ENCODE measurements around the gene COL18A1. TPM values are rescaled to one million over a fixed set of nuclear protein-coding genes. Genes with fewer than 3 reads are reported as not detected.

The COL18A1 gene
- total and polyA plus RNA-seq, 3 experiments from 2014 or later = 1.9 to 4.7 (median 2.2) TPM

DNA sequence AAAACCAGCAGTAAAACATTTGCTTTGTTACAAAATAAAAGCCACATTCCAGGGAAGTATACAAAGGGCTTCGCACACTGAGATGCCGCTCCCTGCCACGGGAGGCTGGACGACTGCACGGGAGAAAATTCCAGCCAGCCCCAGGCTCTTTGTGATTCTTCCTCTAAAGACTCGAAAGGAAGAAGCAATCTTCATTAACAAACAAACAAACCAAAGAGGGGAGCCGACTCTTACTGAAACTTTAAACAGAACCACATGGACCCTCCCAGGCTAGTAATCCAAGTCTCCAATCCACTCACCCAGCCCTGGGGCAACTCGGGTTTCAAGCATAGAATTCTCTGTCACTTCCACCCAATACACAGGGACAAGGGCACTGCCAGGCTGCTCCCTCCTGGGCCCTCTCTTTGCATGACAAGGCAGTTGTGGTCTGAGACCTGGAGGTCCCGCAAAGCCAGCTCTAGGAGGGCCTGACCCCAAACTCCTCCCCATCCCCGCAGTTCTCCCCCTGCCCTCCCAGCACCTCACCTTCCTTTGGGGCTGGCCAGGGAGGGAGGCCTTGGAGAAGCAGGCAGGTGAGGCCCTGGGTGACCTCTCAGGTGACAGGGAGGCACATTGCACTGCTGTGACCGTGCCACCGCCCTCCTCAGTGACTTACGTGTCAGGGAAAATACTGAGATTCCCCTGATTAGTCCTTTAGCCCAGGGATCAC is 26.6 kb upstream of the COL18A1 start:
- Histone ChIP-seq H3K27me3 (ENCODE audit: insufficient read depth, low read length, poor library complexity, severe bottlenecking) (no peaks in the 10 kb centered on the region), H3K36me3 (ENCODE audit: insufficient read depth, low read length) (no peaks in the 10 kb centered on the region)
- no peak overlapping the region for H3K27ac Mint-ChIP-seq

DNA sequence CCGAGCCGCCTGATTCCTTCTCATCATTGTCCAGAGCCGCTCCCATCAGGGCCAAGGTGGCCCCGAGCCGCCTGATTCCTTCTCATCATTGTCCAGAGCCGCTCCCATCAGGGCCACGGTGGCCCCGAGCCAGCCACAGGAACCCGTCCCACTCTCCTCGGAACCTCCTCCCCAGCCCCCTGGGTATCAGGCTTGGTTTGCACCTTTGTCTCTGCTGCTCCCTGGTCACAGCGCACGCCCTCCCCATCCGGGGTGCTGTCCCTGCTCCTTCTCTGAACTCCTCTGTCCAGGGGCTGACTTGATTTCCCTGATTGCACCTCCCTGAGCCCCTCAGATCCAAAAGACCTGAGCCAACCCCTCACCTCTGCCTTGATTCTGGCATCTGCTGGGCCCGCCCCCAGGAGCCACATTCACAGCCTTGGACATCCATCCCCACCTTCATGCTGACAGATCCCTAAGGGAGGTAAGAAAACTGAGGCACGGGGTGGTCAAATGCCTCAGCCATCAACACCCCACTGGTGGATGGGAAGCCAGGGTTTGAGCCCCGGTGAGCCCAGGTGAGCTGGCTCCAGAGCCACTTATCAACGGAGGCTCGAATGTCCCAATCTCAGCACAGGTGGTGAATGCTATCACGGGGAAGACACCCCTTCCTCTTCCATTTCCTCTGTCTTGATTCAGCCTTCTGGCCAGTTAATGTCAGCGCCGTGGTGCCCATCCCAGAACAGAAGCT is 25.6 kb upstream of the COL18A1 start:
- CTCF ChIA-PET = no interaction called here
- POLR2A ChIA-PET = no interaction called here

More for the DNA sequence above, 26.6 kb upstream of the COL18A1 start:
- Histone ChIP-seq H3K27ac (ENCODE audit: low read depth, low read length) (no peak overlapping the region), H3K9me3 (ENCODE audit: low read length) (no peaks in the 10 kb centered on the region), H3K4me3 (ENCODE audit: low read length) (no peak overlapping the region), H3K4me1 (ENCODE audit: insufficient read depth, low read length) (no peaks in the 10 kb centered on the region)
- H3K27me3 Mint-ChIP-seq = peaks cover 13 to 34% of the 10 kb centered on the region in 2 donors
- no peak overlapping the region for H3K4me3 Mint-ChIP-seq
- no peaks in the 10 kb centered on the region for H3K36me3 Mint-ChIP-seq
- no peaks in the 10 kb centered on the region for H3K4me1 Mint-ChIP-seq
- CTCF ChIA-PET = no interaction called here
- POLR2A ChIA-PET = no interaction called here
- peaks cover 0 to 7% (median 0%) of the 10 kb centered on the region in 5 donors for H3K9me3 Mint-ChIP-seq
- peak in 1 of 5 donors; percentile 30 for DNase-seq

GRCh38 chr21:45379901-45380330 is 25.0 kb upstream of the COL18A1 start:
- no peaks in the 10 kb centered on the region for H3K4me1 Mint-ChIP-seq
- DNase-seq = peak in 1 of 5 donors; percentile 32
- no peaks in the 10 kb centered on the region for H3K9me3 ChIP-seq (ENCODE audit: low read length)
- CTCF ChIA-PET = no interaction called here
- no peak overlapping the region for H3K27ac Mint-ChIP-seq
- peaks cover 0 to 7% (median 0%) of the 10 kb centered on the region in 5 donors for H3K9me3 Mint-ChIP-seq
- H3K4me1 ChIP-seq (ENCODE audit: insufficient read depth, low read length) = no peaks in the 10 kb centered on the region
- no peaks in the 10 kb centered on the region for H3K36me3 ChIP-seq (ENCODE audit: insufficient read depth, low read length)
- H3K4me3 ChIP-seq (ENCODE audit: low read length) = no peak overlapping the region
- no peaks in the 10 kb centered on the region for H3K36me3 Mint-ChIP-seq
- POLR2A ChIA-PET = no interaction called here
- H3K27ac ChIP-seq (ENCODE audit: low read depth, low read length) = no peak overlapping the region
- no peaks in the 10 kb centered on the region for H3K27me3 ChIP-seq (ENCODE audit: insufficient read depth, low read length, poor library complexity, severe bottlenecking)
- H3K27me3 Mint-ChIP-seq = peaks cover 13 to 36% of the 10 kb centered on the region in 2 donors
- H3K4me3 Mint-ChIP-seq = peak overlapping the region in 1 of 7 donors; percentile 61

More for the DNA sequence above, 25.6 kb upstream of the COL18A1 start:
- Histone ChIP-seq H3K27ac (ENCODE audit: low read depth, low read length) (no peak overlapping the region), H3K9me3 (ENCODE audit: low read length) (no peaks in the 10 kb centered on the region), H3K27me3 (ENCODE audit: insufficient read depth, low read length, poor library complexity, severe bottlenecking) (no peaks in the 10 kb centered on the region), H3K4me3 (ENCODE audit: low read length) (no peak overlapping the region), H3K4me1 (ENCODE audit: insufficient read depth, low read length) (no peaks in the 10 kb centered on the region), H3K36me3 (ENCODE audit: insufficient read depth, low read length) (no peaks in the 10 kb centered on the region)
- Mint-ChIP-seq H3K36me3 (no peaks in the 10 kb centered on the region), H3K27me3 (peaks cover 13 to 34% of the 10 kb centered on the region in 2 donors), H3K4me3 (no peak overlapping the region), H3K4me1 (no peaks in the 10 kb centered on the region), H3K27ac (no peak overlapping the region), H3K9me3 (peaks cover 0 to 7% (median 0%) of the 10 kb centered on the region in 5 donors)
- DNase-seq = peak in 1 of 5 donors; percentile 15

GRCh38 chr21:45380566-45380965 is 24.4 kb upstream of the COL18A1 start:
- H3K27me3 ChIP-seq (ENCODE audit: insufficient read depth, low read length, poor library complexity, severe bottlenecking) = no peaks in the 10 kb centered on the region
- Mint-ChIP-seq H3K36me3 (no peaks in the 10 kb centered on the region), H3K9me3 (peaks cover 0 to 7% (median 0%) of the 10 kb centered on the region in 5 donors), H3K27ac (no peak overlapping the region), H3K4me1 (no peaks in the 10 kb centered on the region), H3K27me3 (peaks cover 14 to 40% of the 10 kb centered on the region in 2 donors), H3K4me3 (no peak overlapping the region)
- no peaks in the 10 kb centered on the region for H3K36me3 ChIP-seq (ENCODE audit: insufficient read depth, low read length)
- H3K4me3 ChIP-seq (ENCODE audit: low read length) = no peak overlapping the region
- DNase-seq = peak in 1 of 5 donors; percentile 12
- H3K9me3 ChIP-seq (ENCODE audit: low read length) = no peaks in the 10 kb centered on the region
- POLR2A ChIA-PET = no interaction called here
- H3K27ac ChIP-seq (ENCODE audit: low read depth, low read length) = no peak overlapping the region
- CTCF ChIA-PET = no interaction called here
- H3K4me1 ChIP-seq (ENCODE audit: insufficient read depth, low read length) = no peaks in the 10 kb centered on the region

DNA sequence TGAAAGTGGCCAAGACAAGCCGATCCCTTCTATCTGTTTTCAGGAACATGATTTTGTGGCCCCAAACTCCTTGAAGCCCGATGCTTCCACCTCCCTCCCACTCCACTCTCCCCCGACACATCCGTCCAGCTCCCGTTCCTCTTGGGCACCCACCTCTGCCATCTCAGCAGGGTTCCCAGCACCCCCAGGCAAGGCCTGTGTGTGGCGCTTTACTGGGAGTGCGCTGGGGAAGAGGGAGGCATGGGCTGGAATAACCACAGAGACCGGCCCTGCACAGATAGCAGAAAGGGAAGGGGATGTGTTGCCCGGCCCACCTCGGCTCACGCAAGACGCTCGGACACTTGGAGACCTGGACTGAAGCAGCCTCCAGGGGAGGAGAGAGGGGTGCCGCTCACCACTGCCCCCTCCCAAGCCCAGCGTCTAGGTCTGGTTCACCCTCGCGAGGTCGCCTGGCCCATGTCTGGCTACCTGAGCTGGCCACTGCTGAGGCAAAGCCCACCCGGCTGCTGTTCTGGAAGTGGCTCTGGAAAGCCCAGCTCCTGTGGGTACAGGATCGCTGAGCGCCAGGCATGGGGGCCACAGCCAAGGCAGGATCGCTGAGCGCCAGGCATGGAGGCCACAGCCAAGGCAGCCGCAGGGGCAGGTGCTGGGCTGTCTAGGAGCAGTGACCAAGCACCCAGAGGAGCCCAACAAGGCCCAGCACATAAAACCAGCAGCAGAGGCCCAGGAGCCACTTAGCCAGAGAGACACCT is 23.8 kb upstream of the COL18A1 start:
- H3K27ac ChIP-seq (ENCODE audit: low read depth, low read length) = no peak overlapping the region
- POLR2A ChIA-PET = no interaction called here
- Mint-ChIP-seq H3K36me3 (no peaks in the 10 kb centered on the region), H3K4me3 (no peak overlapping the region), H3K9me3 (peaks cover 0 to 7% (median 0%) of the 10 kb centered on the region in 5 donors), H3K4me1 (no peaks in the 10 kb centered on the region), H3K27me3 (peaks cover 15 to 40% of the 10 kb centered on the region in 2 donors), H3K27ac (no peak overlapping the region)
- H3K4me1 ChIP-seq (ENCODE audit: insufficient read depth, low read length) = no peaks in the 10 kb centered on the region
- H3K36me3 ChIP-seq (ENCODE audit: insufficient read depth, low read length) = no peaks in the 10 kb centered on the region
- CTCF ChIA-PET = no interaction called here
- no peak overlapping the region for H3K4me3 ChIP-seq (ENCODE audit: low read length)
- peak in 1 of 5 donors; percentile 37 for DNase-seq
- H3K9me3 ChIP-seq (ENCODE audit: low read length) = no peaks in the 10 kb centered on the region
- H3K27me3 ChIP-seq (ENCODE audit: insufficient read depth, low read length, poor library complexity, severe bottlenecking) = no peaks in the 10 kb centered on the region

DNA sequence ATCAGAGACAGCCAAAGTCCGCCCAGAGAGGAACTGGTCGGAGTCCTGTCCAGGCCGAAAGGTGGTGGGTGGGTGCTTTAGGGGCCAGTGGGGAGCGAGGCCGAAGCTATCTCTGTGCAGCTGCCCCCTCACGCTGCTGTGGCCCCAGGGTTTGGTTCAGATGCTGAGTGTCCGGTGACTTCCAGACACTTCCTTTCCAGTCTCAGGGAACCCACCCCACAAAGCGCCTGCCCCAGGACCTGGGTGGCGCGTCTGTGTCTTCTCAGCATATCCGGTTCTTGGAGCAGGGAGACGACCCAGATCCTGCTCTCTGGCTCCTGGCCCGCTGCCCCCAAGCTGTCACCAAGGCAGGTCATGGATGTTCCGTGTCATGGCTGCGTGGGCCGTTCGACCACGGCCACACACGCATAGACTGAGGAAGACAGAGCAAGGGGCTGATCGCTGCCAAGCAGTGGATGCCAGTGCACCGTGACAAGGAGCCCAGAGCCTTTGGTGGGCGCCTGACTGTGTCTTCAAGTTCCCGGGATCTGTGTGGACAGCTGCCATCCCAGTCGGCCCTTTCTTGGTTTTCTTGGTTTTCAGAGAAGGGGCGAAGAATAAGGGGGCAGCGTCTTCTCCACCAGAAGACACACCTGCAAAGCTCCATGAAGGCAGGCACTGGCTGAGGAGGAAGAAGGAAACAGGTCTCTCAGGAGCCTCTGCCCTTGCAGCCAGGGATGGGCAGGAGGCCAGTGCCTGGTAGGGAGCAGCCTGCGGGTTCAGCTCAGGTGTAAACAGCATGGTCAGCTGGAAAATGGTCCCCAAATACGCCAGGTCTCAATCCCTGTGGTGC is 22.9 kb upstream of the COL18A1 start:
- no peak overlapping the region for H3K27ac ChIP-seq (ENCODE audit: low read depth, low read length)
- ChIA-PET CTCF (no interaction called here), POLR2A (no interaction called here)
- no peak overlapping the region for H3K4me3 Mint-ChIP-seq
- H3K27me3 ChIP-seq (ENCODE audit: insufficient read depth, low read length, poor library complexity, severe bottlenecking) = no peaks in the 10 kb centered on the region
- no peaks in the 10 kb centered on the region for H3K4me1 ChIP-seq (ENCODE audit: insufficient read depth, low read length)
- H3K9me3 ChIP-seq (ENCODE audit: low read length) = no peaks in the 10 kb centered on the region
- no peaks in the 10 kb centered on the region for H3K36me3 ChIP-seq (ENCODE audit: insufficient read depth, low read length)
- peak in 1 of 5 donors; percentile 41 for DNase-seq
- peaks cover 0 to 5% (median 0%) of the 10 kb centered on the region in 5 donors for H3K9me3 Mint-ChIP-seq
- peaks cover 16 to 46% of the 10 kb centered on the region in 2 donors for H3K27me3 Mint-ChIP-seq
- no peaks in the 10 kb centered on the region for H3K36me3 Mint-ChIP-seq
- no peak overlapping the region for H3K27ac Mint-ChIP-seq
- H3K4me3 ChIP-seq (ENCODE audit: low read length) = no peak overlapping the region
- no peaks in the 10 kb centered on the region for H3K4me1 Mint-ChIP-seq

DNA sequence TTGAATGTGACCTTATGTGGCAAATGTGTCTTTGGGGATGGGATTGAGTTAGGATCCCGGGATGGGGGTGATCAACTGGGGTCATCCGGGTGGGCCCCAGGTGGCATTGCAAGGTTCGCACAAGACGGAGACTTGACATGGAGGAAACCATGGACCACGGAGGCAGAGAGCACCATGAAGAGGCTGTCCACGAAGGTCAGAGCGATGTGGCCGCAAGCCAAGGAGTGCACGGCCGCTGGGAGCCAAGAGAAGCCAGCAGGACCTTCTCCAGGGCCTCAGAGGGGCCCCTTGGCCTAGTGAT is 22.3 kb upstream of the COL18A1 start:
- DNase-seq = no peak
- H3K36me3 Mint-ChIP-seq = no peaks in the 10 kb centered on the region
- H3K4me1 Mint-ChIP-seq = no peaks in the 10 kb centered on the region
- no peaks in the 10 kb centered on the region for H3K9me3 ChIP-seq (ENCODE audit: low read length)
- H3K27me3 Mint-ChIP-seq = peaks cover 14 to 47% of the 10 kb centered on the region in 2 donors
- H3K9me3 Mint-ChIP-seq = no peaks in the 10 kb centered on the region
- H3K27ac ChIP-seq (ENCODE audit: low read depth, low read length) = no peak overlapping the region
- no peaks in the 10 kb centered on the region for H3K4me1 ChIP-seq (ENCODE audit: insufficient read depth, low read length)
- no peak overlapping the region for H3K4me3 Mint-ChIP-seq
- no peaks in the 10 kb centered on the region for H3K27me3 ChIP-seq (ENCODE audit: insufficient read depth, low read length, poor library complexity, severe bottlenecking)
- no peaks in the 10 kb centered on the region for H3K36me3 ChIP-seq (ENCODE audit: insufficient read depth, low read length)
- CTCF ChIA-PET = no interaction called here
- H3K4me3 ChIP-seq (ENCODE audit: low read length) = no peak overlapping the region
- POLR2A ChIA-PET = no interaction called here
- H3K27ac Mint-ChIP-seq = peak overlapping the region in 1 of 8 donors; percentile 57

Data from CD8-positive, alpha-beta memory T cell (primary cell).